Type B pancreatic cell (in vitro differentiated cells): ENCODE results near the gene RAB7A. TPM values are rescaled to one million over a fixed set of nuclear protein-coding genes. Genes with fewer than 3 reads are reported as not detected.

Experiments used
- DNase-seq: peaks from one replicate; pipeline ENCODE4 v3.0.0; 2021; ENCODE audit warnings: mixed read lengths; ENCODE audit not compliant: unreplicated experiment; ENCODE audit errors: extremely low spot score
- H3K27ac Mint-ChIP-seq: 2 replicates; pipeline ENCODE4 v1.8.0; 2021; ENCODE audit warnings: mild to moderate bottlenecking, mixed read lengths
- H3K27me3 Mint-ChIP-seq: 2 replicates; pipeline ENCODE4 v1.8.0; 2021; ENCODE audit warnings: mixed read lengths
- H3K36me3 Mint-ChIP-seq: 2 replicates; pipeline ENCODE4 v1.8.0; 2021; ENCODE audit warnings: mixed read lengths
- H3K4me1 Mint-ChIP-seq: one replicate; pipeline ENCODE4 v1.8.0; 2021; ENCODE audit warnings: mixed read lengths; ENCODE audit not compliant: unreplicated experiment
- H3K4me3 Mint-ChIP-seq: 2 replicates; pipeline ENCODE4 v1.8.0; 2021; ENCODE audit warnings: mild to moderate bottlenecking, mixed read lengths
- H3K9me3 Mint-ChIP-seq: 2 replicates; pipeline ENCODE4 v1.8.0; 2021; ENCODE audit warnings: mixed read lengths
- total RNA-seq: library from RNA; stranded (reverse); gene quantifications from 2 replicates; pipeline ENCODE4 v1.2.1, GENCODE V29; 2021; ENCODE audit warnings: low replicate concordance
- TF ChIP-seq, protein P1 (sequence below): fragments of 200-600 bp; sonication (generic); conservative IDR thresholded peaks from 2 replicates; pipeline ENCODE4 v1.5.0; 2021; ENCODE audit warnings: antibody characterized with exemption, mild to moderate bottlenecking

Gene RAB7A
- total RNA-seq, 1 donor from 2014 or later, result 157 TPM

DNA sequence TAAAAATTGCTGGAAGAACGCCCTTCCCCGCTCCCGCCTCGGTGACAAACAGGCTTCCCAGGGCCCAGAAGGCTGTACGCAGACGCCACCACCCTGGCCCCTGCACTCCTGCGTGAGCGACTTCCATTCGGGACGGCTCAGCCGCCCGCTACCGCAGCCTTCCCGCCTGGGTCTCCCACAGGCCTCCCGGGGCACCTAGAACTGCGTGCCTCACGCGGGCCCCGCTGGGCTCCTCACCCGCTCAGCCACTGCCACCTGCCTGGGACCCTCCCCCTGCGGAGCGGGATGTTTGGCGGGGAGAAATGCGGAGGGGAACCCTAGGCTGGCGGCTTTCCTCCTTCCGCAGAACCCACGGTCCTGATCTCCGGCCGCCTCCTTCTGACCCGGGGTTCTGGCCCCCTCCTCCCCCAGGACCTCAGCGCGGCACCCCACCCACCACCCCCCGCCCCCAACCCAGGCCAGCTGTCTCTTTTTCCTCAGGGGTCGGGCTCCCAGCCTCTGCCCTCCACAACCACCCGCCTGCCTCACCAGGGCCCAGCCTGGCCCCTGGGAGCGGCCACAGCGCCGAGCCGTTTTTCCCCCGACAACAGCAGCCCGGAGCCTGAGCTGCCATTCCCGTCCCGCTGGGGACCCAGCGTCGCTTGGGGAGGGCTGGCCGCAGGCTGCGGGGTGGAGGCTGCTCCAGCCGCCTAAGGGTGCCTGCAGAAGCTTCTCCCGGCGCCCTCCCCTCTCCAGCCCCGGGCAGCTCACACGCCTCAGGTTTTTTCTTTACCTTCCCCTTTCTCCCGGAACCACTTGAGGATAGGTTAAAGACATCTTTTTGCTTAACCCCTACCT, 27.6 kb upstream of the RAB7A start:
- peak; percentile 71 for DNase-seq
- H3K27ac Mint-ChIP-seq, result peak overlapping the region; percentile 46
- H3K27me3 Mint-ChIP-seq, result no peaks in the 10 kb centered on the region
- H3K9me3 Mint-ChIP-seq, result no peaks in the 10 kb centered on the region
- H3K4me1 Mint-ChIP-seq, result no peaks in the 10 kb centered on the region
- no peaks in the 10 kb centered on the region for H3K36me3 Mint-ChIP-seq
- TF ChIP-seq, protein P1, sequence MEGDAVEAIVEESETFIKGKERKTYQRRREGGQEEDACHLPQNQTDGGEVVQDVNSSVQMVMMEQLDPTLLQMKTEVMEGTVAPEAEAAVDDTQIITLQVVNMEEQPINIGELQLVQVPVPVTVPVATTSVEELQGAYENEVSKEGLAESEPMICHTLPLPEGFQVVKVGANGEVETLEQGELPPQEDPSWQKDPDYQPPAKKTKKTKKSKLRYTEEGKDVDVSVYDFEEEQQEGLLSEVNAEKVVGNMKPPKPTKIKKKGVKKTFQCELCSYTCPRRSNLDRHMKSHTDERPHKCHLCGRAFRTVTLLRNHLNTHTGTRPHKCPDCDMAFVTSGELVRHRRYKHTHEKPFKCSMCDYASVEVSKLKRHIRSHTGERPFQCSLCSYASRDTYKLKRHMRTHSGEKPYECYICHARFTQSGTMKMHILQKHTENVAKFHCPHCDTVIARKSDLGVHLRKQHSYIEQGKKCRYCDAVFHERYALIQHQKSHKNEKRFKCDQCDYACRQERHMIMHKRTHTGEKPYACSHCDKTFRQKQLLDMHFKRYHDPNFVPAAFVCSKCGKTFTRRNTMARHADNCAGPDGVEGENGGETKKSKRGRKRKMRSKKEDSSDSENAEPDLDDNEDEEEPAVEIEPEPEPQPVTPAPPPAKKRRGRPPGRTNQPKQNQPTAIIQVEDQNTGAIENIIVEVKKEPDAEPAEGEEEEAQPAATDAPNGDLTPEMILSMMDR, result no peak
- H3K4me3 Mint-ChIP-seq, result peak overlapping the region; percentile 80

DNA sequence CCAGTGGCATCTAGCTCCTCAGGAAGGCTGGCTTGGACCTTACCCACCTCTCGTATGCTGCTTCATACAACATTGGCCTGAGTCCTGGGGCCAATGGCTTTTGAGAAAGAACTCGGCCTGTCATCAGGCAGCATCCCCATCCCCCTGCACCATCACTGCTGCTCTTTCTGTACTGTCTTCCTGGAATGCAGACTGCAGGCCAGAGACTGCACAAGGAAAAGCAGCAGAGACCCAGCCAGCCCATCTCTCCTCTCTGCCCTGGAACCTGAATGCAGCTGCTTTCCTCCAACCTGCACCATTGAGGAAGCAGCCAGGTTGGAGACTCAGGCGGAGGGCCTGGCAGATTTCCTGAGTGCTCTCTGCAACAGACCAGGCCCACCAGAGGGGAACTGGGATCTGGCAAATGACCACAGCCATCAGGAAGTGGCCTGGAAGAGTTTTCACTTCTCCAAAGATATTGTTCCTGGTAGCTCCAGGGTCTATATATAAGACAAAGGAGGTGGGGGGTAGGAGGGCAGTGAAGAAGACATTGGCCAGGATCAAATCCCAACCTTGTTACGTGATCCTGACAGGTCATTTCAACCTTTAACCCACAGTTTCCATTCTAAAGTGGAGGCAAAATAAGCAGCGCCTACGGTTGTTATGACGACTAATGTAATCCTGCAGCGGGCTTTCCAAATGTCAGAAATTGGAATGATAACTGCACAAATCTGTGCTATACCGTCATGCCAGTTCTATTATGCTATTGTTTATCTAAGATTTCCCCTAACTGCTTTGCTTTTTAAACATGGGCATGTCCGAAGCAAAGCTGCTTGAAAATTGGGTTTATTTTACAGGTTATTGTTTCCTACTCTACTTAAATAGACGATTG, 24.4 kb upstream of the RAB7A start:
- H3K27me3 Mint-ChIP-seq, result no peaks in the 10 kb centered on the region
- H3K27ac Mint-ChIP-seq, result no peak overlapping the region
- H3K4me3 Mint-ChIP-seq, result no peak overlapping the region
- no peaks in the 10 kb centered on the region for H3K4me1 Mint-ChIP-seq
- H3K9me3 Mint-ChIP-seq, result no peaks in the 10 kb centered on the region
- no peaks in the 10 kb centered on the region for H3K36me3 Mint-ChIP-seq
- no peak for DNase-seq
- TF ChIP-seq, protein P1, result no peak

DNA sequence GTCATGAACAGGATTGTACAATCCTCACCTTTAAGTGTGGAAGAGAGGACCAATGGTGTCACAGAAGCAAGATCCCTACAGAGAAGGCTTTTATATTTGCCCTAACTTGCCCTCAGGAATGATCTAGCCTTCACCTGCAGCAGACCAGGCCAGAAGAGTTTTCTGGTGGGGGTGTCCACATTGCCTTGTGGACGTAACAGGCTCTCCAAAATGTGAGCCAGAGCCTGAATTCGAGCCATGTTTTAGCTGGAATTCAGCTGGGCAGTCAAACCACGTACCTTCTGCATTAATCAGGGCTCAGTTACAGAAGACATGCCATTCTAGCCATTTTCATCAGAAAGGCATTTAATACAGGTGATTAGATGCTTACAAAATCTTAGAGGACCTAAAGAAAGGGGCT, 23.6 kb upstream of the RAB7A start:
- no peaks in the 10 kb centered on the region for H3K9me3 Mint-ChIP-seq
- no peaks in the 10 kb centered on the region for H3K36me3 Mint-ChIP-seq
- no peak for DNase-seq
- H3K27ac Mint-ChIP-seq, result no peak overlapping the region
- H3K4me1 Mint-ChIP-seq, result no peaks in the 10 kb centered on the region
- TF ChIP-seq, protein P1, result no peak
- no peak overlapping the region for H3K4me3 Mint-ChIP-seq
- no peaks in the 10 kb centered on the region for H3K27me3 Mint-ChIP-seq

DNA sequence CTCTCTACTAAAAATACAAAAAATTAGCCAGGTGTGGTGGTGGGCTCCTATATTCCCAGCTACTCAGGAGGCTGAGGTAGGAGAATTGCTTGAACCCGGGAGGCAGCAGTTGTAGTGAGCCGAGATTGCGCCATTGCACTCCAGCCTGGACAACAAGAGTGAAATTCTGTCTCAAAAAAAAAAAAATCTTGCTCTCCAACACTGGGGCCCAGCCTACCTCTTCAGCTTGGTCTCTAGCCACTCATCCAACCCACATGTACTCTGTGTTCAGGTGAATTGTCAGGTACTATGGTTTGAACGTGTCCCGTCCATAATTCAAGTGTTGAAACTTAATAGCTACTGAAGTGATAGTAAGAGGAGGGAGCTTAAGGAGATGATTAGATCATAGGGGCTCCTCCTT, 22.4 kb upstream of the RAB7A start:
- Mint-ChIP-seq H3K4me3 (no peak overlapping the region), H3K27ac (no peak overlapping the region), H3K36me3 (no peaks in the 10 kb centered on the region), H3K4me1 (no peaks in the 10 kb centered on the region), H3K27me3 (no peaks in the 10 kb centered on the region), H3K9me3 (no peaks in the 10 kb centered on the region)
- TF ChIP-seq, protein P1, result no peak
- no peak for DNase-seq

DNA sequence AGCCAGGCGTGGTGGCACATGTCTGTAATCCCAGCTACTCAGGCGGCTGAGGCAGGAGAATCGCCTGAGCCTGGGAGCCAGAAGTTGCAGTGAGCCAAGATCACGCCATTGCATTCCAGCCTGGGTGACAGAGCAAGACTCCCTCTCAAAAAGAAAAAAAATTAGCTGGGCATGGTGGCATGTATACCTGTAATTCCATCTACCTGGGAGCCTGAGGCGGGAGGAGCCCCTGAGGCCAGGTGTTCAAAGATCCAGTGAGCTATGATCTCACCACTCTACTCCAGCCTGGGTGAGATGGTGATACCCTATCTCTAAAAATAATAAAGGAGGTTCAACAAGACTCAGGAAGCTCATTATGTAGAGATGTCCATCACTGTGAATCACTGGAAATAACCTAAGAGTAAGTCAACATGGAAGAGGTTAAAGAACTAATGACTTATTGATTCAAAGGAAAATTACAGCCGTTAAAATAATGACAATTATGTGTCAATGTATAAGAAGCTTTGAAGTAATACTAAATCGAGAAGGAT, 19.8 kb upstream of the RAB7A start:
- TF ChIP-seq, protein P1, result no peak
- no peaks in the 10 kb centered on the region for H3K9me3 Mint-ChIP-seq
- DNase-seq, result no peak
- no peaks in the 10 kb centered on the region for H3K36me3 Mint-ChIP-seq
- H3K4me3 Mint-ChIP-seq, result no peak overlapping the region
- H3K4me1 Mint-ChIP-seq, result peaks cover 9% of the 10 kb centered on the region
- no peak overlapping the region for H3K27ac Mint-ChIP-seq
- no peaks in the 10 kb centered on the region for H3K27me3 Mint-ChIP-seq
